Endothelial cell of umbilical vein (primary cell): ENCODE measurements around the gene LPP. TPM values are rescaled to one million over a fixed set of nuclear protein-coding genes. Genes with fewer than 3 reads are reported as not detected.

ENCODE experiments used
- BruUV-seq: library from RNA; stranded (reverse); fragments of 400-500 nt; replicated peaks from 2 replicates; lab custom pipeline; 2021; lab: Mats Ljungman, UMichigan
- CTCF ChIA-PET: fragments of 300-600, 350-600 bp; sonication (Branson Sonifier 250); formaldehyde crosslinking; loops from one replicate; lab custom pipeline; 2021; ENCODE audit warnings: antibody characterized with exemption, inconsistent platforms; lab: Charles Lee
- POLR2A ChIA-PET: fragments of 300-600, 350-600 bp; sonication (Branson Sonifier 250); formaldehyde crosslinking; loops from one replicate; lab custom pipeline; 2021; ENCODE audit warnings: antibody characterized with exemption, inconsistent platforms; lab: Charles Lee
- DNase-seq: peaks from one replicate; pipeline ENCODE4 v3.0.0-alpha.2; 2011; ENCODE audit warnings: low read depth, low spot score
- FAIRE-seq: peaks from 2 replicates; lab custom pipeline; 2011; peaks lifted over from hg19 to GRCh38; lab: Jason Lieb, UNC
- H2AFZ ChIP-seq: 2 replicates; pipeline ENCODE4 v1.6.0; 2012; ENCODE audit warnings: low read depth, low read length, control low read depth, inconsistent platforms
- H3K27ac ChIP-seq: 2 replicates; pipeline ENCODE4 v1.5.1; 2011; ENCODE audit warnings: low read depth, mild to moderate bottlenecking, control low read depth, low read length, moderate library complexity; ENCODE audit not compliant: insufficient read depth
- H3K27me3 ChIP-seq, 2 experiments: 2 replicates each; pipeline versions ENCODE4 v1.6.0 to v1.6.1; 2011; ENCODE audit warnings: low read length in 2 of 2, mixed read lengths in 1 of 2; ENCODE audit not compliant: control insufficient read depth in 2 of 2, insufficient read depth in 2 of 2
- H3K36me3 ChIP-seq, 2 experiments: 2 replicates in 1 of 2; 3 replicates in 1 of 2; pipeline ENCODE4 v1.5.1; 2011; ENCODE audit warnings: low read length in 2 of 2, mild to moderate bottlenecking in 1 of 2, moderate library complexity in 1 of 2; ENCODE audit not compliant: control insufficient read depth in 2 of 2, insufficient read depth in 2 of 2; ENCODE audit errors: extremely low read depth in 1 of 2
- H3K4me1 ChIP-seq: 3 replicates; pipeline ENCODE4 v1.5.1; 2011; ENCODE audit warnings: mild to moderate bottlenecking, low read length; ENCODE audit not compliant: control insufficient read depth, insufficient read depth; ENCODE audit errors: extremely low read depth
- H3K4me2 ChIP-seq: 2 replicates; pipeline ENCODE4 v1.6.1; 2011; ENCODE audit warnings: low read length, control low read depth, mixed read lengths; ENCODE audit not compliant: insufficient read depth
- H3K4me3 ChIP-seq, 3 experiments: fragments of 200-600 bp in 1 of 3; sonication (generic), shearing (Covaris generic) in 1 of 3; replicated peaks in 1 of 3; 2 replicates each; pipeline ENCODE4 v1.5.1; 2011 to 2016; ENCODE audit warnings: control low read depth in 3 of 3, low read length in 3 of 3, mild to moderate bottlenecking in 2 of 3, inconsistent platforms in 1 of 3, low read depth in 1 of 3, moderate library complexity in 1 of 3; ENCODE audit not compliant: insufficient read depth in 1 of 3
- H3K79me2 ChIP-seq: 2 replicates; pipeline ENCODE4 v1.6.0; 2012; ENCODE audit warnings: low read length, inconsistent platforms; ENCODE audit not compliant: control insufficient read depth, insufficient read depth
- H3K9ac ChIP-seq: replicated peaks from 2 replicates; pipeline ENCODE3; 2011; ENCODE audit warnings: low read length, control low read depth; ENCODE audit not compliant: insufficient read depth; ENCODE audit errors: extremely low read depth
- H3K9me1 ChIP-seq: replicated peaks from 3 replicates; pipeline ENCODE4 v1.6.0; 2011; ENCODE audit warnings: mild to moderate bottlenecking, low read length; ENCODE audit not compliant: control insufficient read depth, insufficient read depth; ENCODE audit errors: extremely low read depth
- H3K9me3 ChIP-seq: replicated peaks from 2 replicates; pipeline ENCODE4 v1.5.1; 2012; ENCODE audit warnings: low read length, inconsistent platforms; ENCODE audit not compliant: control insufficient read depth, insufficient read depth
- H4K20me1 ChIP-seq: replicated peaks from 2 replicates; pipeline ENCODE3; 2011; ENCODE audit warnings: mild to moderate bottlenecking, low read length; ENCODE audit not compliant: control insufficient read depth, insufficient read depth; ENCODE audit errors: extremely low read depth
- EZH2 ChIP-seq: IDR thresholded peaks from 2 replicates; pipeline ENCODE4 v1.6.1; 2012; ENCODE audit warnings: borderline replicate concordance, low read depth, mild to moderate bottlenecking, moderate library complexity, low read length, inconsistent platforms; ENCODE audit not compliant: severe bottlenecking
- FOS ChIP-seq: IDR thresholded peaks from 2 replicates; pipeline ENCODE4 v1.6.1; 2011; ENCODE audit warnings: mild to moderate bottlenecking, low read length, moderate library complexity, borderline replicate concordance; ENCODE audit not compliant: insufficient read depth
- GATA2 ChIP-seq: IDR thresholded peaks from 2 replicates; pipeline ENCODE4 v1.7.0; 2011; ENCODE audit warnings: low read depth, mild to moderate bottlenecking, moderate library complexity, mixed read lengths, low read length; ENCODE audit not compliant: insufficient read length, insufficient read depth
- JUN ChIP-seq: IDR thresholded peaks from 2 replicates; pipeline ENCODE4 v1.6.1; 2011; ENCODE audit warnings: borderline replicate concordance, low read depth; ENCODE audit not compliant: insufficient read length, insufficient read depth
- MYC ChIP-seq: IDR thresholded peaks from one replicate; pipeline ENCODE4 v1.6.1; 2011; ENCODE audit warnings: mild to moderate bottlenecking, low read depth, low read length
- POLR2A ChIP-seq: IDR thresholded peaks from 2 replicates; pipeline ENCODE4 v1.6.1; 2012; ENCODE audit warnings: low read depth, mild to moderate bottlenecking, control low read depth, low read length
- POLR2AphosphoS5 ChIP-seq: IDR thresholded peaks from 2 replicates; pipeline ENCODE4 v1.6.1; 2012; ENCODE audit warnings: low read depth, mild to moderate bottlenecking, control low read depth, low read length, moderate library complexity; ENCODE audit not compliant: insufficient read depth
- dilution Hi-C: fragments of 300-500 bp; cut with MboI; formaldehyde crosslinking; loops from one replicate; pipeline ENCODE4 v1.15.0; 2019; ENCODE audit warnings: low sequenced_read_pairs; ENCODE audit not compliant: extremely low pct_ligation_motif_present
- intact Hi-C: fragments of 100-400 bp; cut with micrococcal nuclease; formaldehyde crosslinking; loops from one replicate; pipeline ENCODE4 v1.10.0; 2022
- polyA plus RNA-seq, 4 experiments: library from polyadenylated mRNA; depleted of rRNA in 3 of 4; stranded (reverse) in 3 of 4; unstranded in 1 of 4; fragments of >200 nt; gene quantifications; 2 replicates each; pipeline versions ENCODE4 v1.2.1 to v1.2.3, GENCODE V29; 2011 to 2012; ENCODE audit warnings: missing spikeins in 1 of 4
- total RNA-seq: library from RNA; stranded (reverse); gene quantifications from 2 replicates; pipeline ENCODE4 v1.2.3, GENCODE V29; 2021
- TF ChIP-seq, protein P1 (sequence below): IDR thresholded peaks from 2 replicates; pipeline ENCODE4 v1.6.1; 2011; ENCODE audit not compliant: insufficient read depth, insufficient read length
- TF ChIP-seq, protein P2 (sequence below), 2 donors: IDR thresholded peaks; 1 replicate in 1 of 2; 2 replicates in 1 of 2; pipeline ENCODE4 v1.5.1; 2011; ENCODE audit warnings: low read length in 2 of 2, mild to moderate bottlenecking in 2 of 2, moderate library complexity in 2 of 2, control low read depth in 1 of 2, inconsistent platforms in 1 of 2, low read depth in 1 of 2; ENCODE audit not compliant: insufficient read depth in 1 of 2; ENCODE audit errors: extremely low read depth in 1 of 2

Gene LPP
- total and polyA plus RNA-seq, 2 donors (not counting 3 experiments of a cell fraction or from before 2014, with no cell fraction given): 16.9 to 153 TPM

DNA sequence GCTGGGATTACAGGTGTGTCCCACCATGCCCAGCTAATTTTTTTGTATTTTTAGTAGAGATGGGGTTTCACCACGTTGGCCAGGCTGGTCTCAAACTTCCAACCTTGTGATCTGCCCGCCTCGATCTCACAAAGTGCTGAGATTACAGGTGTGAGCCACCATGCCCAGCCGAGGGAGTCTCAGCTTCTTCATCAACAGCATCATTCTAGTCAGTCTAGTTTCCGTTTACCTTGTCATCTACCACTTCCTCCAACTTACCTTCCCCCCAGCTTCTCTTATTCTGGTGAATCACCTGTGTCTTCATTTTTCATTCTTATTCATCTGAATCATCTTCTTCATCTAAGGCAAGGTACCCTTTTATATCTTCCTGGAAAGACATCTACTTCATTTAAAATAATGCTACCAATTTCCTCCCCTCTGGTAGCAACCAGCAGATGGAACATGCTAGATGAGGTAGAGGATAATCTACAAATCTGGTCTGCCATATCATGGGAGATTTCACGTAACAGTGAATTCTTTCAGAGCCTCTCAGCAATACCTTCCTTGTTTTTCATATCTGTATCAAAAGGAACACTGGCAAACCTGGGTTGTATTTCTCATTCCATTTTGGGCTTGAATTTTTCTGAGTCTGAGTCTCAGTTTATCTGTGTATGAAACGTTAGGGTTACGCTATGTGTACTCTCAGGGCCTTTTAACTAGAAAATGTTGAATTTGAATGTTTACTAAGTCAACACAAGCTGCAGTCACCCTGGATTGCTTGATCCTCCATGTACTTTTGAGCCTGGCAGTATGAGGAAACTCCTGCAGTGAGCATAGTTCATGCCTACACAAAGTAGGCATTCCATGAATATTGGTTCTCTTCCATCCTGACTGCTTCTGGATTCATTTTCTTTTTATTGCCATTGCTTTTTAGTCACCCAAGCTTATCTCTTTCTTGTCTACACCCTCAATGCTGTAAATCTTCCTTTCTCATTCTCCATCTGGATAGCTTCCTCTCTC lies 16.8 kb downstream of the LPP start:
- Histone ChIP-seq H3K4me1 (peaks cover 8% of the 10 kb centered on the region), H3K4me2 (no peak overlapping the region), H3K9me3 (no peaks in the 10 kb centered on the region), H3K9me1 (no peaks in the 10 kb centered on the region), H3K27ac (no peak overlapping the region), H3K36me3 (peaks cover 0 to 2% of the 10 kb centered on the region in 2 experiments), H3K79me2 (peaks cover 82% of the 10 kb centered on the region), H3K27me3 (no peaks in the 10 kb centered on the region), H3K4me3 (no peak overlapping the region), H2AFZ (no peak overlapping the region), H4K20me1 (peaks cover 10% of the 10 kb centered on the region), H3K9ac (no peak overlapping the region)
- DNase-seq (no peak), FAIRE-seq (no peak)
- BruUV-seq: no TSS peak
- intact Hi-C loops: no loop called here
- ChIA-PET POLR2A (no interaction called here), CTCF (no interaction called here)
- dilution Hi-C loops: no loop called here
- TF ChIP-seq GATA2 (no peak), EZH2 (no peak), MYC (no peak), FOS (no peak), POLR2A (no peak), POLR2AphosphoS5 (no peak), JUN (no peak)
- TF ChIP-seq, protein P1, sequence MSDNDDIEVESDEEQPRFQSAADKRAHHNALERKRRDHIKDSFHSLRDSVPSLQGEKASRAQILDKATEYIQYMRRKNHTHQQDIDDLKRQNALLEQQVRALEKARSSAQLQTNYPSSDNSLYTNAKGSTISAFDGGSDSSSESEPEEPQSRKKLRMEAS: no peak
- TF ChIP-seq, protein P2, sequence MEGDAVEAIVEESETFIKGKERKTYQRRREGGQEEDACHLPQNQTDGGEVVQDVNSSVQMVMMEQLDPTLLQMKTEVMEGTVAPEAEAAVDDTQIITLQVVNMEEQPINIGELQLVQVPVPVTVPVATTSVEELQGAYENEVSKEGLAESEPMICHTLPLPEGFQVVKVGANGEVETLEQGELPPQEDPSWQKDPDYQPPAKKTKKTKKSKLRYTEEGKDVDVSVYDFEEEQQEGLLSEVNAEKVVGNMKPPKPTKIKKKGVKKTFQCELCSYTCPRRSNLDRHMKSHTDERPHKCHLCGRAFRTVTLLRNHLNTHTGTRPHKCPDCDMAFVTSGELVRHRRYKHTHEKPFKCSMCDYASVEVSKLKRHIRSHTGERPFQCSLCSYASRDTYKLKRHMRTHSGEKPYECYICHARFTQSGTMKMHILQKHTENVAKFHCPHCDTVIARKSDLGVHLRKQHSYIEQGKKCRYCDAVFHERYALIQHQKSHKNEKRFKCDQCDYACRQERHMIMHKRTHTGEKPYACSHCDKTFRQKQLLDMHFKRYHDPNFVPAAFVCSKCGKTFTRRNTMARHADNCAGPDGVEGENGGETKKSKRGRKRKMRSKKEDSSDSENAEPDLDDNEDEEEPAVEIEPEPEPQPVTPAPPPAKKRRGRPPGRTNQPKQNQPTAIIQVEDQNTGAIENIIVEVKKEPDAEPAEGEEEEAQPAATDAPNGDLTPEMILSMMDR (IDR thresholded peaks at IDR 0.05; ENCODE audit: extremely low read depth in 1 of 2, insufficient read depth in 1 of 2, low read depth in 1 of 2, low read length in 2 of 2): no peak
